ENCODE results near the gene RAB7A. TPM values are rescaled to one million over a fixed set of nuclear protein-coding genes. Genes with fewer than 3 reads are reported as not detected.

RAB7A gene
- polyA plus RNA-seq, 1 donor from 2014 or later = 42.4 TPM

DNA sequence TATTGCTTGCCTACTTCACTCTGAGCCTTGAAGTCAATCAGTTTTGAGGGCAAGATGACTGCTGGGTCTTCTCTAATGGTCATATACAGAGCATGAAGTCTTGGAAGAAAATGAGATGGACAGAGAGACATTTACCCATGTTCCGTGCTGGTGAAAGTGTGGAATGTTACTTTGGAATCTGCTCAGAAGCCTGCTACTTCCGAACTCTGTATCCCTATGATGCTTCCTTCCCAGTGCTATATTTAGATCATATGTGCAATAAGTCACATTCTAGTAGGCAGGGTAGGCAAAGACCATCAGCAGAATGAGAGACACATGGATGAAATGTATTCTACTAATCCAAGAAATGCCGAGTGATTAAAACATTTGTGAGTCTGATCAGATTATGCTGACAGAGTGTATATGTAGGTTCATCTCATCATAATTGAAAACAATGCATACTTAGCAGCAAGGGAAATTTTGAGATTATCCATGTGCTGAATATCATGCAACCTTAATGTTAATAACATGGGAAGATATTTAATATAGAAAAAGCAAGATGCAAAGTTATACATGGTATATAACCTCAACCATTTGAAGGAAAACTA lies 60.5 kb downstream of the RAB7A start (continued):
- TF ChIP-seq REST (IDR thresholded peaks at IDR 0.05; ENCODE audit: borderline replicate concordance) (no peak), EP300 (conservative IDR thresholded peaks at IDR 0.05; ENCODE audit: poor library complexity, severe bottlenecking) (no peak)

DNA sequence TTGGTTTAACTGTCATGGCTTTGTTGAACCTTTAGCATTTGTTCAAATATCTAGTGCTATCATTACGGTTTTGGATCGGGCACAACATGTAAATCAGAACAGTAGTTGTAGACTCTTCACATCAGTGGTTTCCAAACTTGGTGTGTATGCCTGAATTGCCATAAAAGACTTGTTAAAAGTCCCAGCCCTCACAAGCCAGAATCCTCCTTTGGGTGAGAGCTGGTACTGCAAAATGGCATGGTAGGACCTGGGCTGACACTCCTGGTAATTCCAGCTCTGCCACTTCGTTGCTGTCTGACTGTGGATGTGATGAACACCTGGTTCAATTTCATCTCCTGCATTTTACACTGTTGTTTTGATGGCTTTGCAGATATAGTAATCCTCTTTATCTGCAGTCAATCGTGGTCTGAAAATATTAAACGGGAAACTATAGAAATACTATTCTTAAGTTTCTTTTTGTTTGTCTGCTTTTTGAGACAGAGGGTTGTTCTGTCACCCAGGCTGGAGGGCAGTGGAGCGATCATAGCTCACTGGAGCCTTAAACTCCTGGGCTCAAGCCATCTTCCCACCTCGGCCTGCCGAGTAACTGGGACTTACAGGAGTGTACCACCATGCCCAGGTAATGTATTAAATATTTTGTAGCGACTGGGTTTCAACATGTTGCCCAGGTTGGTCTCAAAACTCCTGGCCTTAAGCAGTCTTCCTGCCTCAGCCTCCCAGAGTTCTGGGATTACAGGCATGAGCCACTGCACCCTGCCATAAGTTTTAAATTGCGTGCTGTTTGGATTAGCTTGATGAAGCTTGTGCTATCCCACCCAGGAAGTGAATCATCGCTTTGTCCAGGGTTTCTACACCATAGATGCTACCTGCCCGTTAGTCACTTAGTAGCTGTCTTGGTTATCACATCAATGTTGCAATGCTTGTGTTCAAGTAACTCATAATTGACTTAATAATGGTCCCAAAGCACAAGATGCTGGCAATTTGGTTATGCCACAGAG lies 61.6 kb downstream of the RAB7A start:
- H3K79me2 ChIP-seq (replicated peaks; ENCODE audit: insufficient read depth, low read length) = peaks cover 27% of the 10 kb centered on the region
- H3K36me3 ChIP-seq (ENCODE audit: insufficient read depth, low read length) = no peaks in the 10 kb centered on the region
- H3F3A ChIP-seq (ENCODE audit: insufficient read depth, low read length, poor library complexity, severe bottlenecking) = no peaks in the 10 kb centered on the region
- H3K9me3 ChIP-seq (ENCODE audit: low read length) = no peaks in the 10 kb centered on the region
- no peak overlapping the region for H3K27ac ChIP-seq (ENCODE audit: low read length)
- H3K9me2 ChIP-seq (ENCODE audit: insufficient read depth, low read length) = no peaks in the 10 kb centered on the region
- no peak overlapping the region for H3K9ac ChIP-seq (ENCODE audit: low read length)
- no peak overlapping the region for H3K4me2 ChIP-seq (ENCODE audit: low read length)
- no peaks in the 10 kb centered on the region for H4K20me1 ChIP-seq (ENCODE audit: insufficient read depth)
- no peak for TF ChIP-seq RAD21 (conservative IDR thresholded peaks at IDR 0.05)
- no peak for TF ChIP-seq EP300 (conservative IDR thresholded peaks at IDR 0.05; ENCODE audit: poor library complexity, severe bottlenecking)
- TF ChIP-seq POLR2AphosphoS5 (IDR thresholded peaks at IDR 0.05) = no peak
- TF ChIP-seq REST (IDR thresholded peaks at IDR 0.05; ENCODE audit: borderline replicate concordance) = no peak
- no peak for TF ChIP-seq EZH2 (IDR thresholded peaks at IDR 0.05; ENCODE audit: borderline replicate concordance, insufficient read depth, low read length, poor library complexity, severe bottlenecking)
- TF ChIP-seq SMC3 (conservative IDR thresholded peaks at IDR 0.05; ENCODE audit: poor library complexity) = no peak
- no peak overlapping the region for H3K4me3 ChIP-seq (ENCODE audit: low read length)
- H3K27me3 ChIP-seq (ENCODE audit: insufficient read depth, low read depth, low read length) = no peaks in the 10 kb centered on the region
- no peak overlapping the region for H2AFZ ChIP-seq (ENCODE audit: low read depth, low read length)

Measured in neural cell (in vitro differentiated cells).